SK-N-SH treated with all-trans-retinoic acid at 6 μM for 48 hours (cell line): ENCODE data around the gene ADH1C.

ENCODE experiments used
- ARNTL ChIP-seq: fragments of 450-650 bp; formaldehyde crosslinking; IDR thresholded peaks from 2 replicates; pipeline ENCODE4 v1.5.0; 2020; ENCODE audit warnings: low read depth, mild to moderate bottlenecking, moderate library complexity, borderline replicate concordance
- OSR1 ChIP-seq: fragments of 250-450 bp; sonication (Bioruptor Pico); IDR thresholded peaks from 2 replicates; pipeline ENCODE4 v1.8.0; 2022; ENCODE audit warnings: moderate library complexity, mild to moderate bottlenecking, inconsistent platforms
- PPARA ChIP-seq: fragments of 250-450 bp; sonication (Bioruptor Pico); IDR thresholded peaks from 2 replicates; pipeline ENCODE4 v1.5.0; 2020; ENCODE audit warnings: mild to moderate bottlenecking, borderline replicate concordance
- TCF4 ChIP-seq: fragments of 250-450 bp; sonication (Bioruptor Pico); IDR thresholded peaks from 2 replicates; pipeline ENCODE4 v1.8.0; 2021; ENCODE audit warnings: mild to moderate bottlenecking, moderate library complexity, borderline replicate concordance
- ZNF565 ChIP-seq: fragments of 450-650 bp; formaldehyde crosslinking; conservative IDR thresholded peaks from 2 replicates; pipeline ENCODE4 v1.5.0; 2020; ENCODE audit warnings: low read depth, mild to moderate bottlenecking, moderate library complexity

DNA sequence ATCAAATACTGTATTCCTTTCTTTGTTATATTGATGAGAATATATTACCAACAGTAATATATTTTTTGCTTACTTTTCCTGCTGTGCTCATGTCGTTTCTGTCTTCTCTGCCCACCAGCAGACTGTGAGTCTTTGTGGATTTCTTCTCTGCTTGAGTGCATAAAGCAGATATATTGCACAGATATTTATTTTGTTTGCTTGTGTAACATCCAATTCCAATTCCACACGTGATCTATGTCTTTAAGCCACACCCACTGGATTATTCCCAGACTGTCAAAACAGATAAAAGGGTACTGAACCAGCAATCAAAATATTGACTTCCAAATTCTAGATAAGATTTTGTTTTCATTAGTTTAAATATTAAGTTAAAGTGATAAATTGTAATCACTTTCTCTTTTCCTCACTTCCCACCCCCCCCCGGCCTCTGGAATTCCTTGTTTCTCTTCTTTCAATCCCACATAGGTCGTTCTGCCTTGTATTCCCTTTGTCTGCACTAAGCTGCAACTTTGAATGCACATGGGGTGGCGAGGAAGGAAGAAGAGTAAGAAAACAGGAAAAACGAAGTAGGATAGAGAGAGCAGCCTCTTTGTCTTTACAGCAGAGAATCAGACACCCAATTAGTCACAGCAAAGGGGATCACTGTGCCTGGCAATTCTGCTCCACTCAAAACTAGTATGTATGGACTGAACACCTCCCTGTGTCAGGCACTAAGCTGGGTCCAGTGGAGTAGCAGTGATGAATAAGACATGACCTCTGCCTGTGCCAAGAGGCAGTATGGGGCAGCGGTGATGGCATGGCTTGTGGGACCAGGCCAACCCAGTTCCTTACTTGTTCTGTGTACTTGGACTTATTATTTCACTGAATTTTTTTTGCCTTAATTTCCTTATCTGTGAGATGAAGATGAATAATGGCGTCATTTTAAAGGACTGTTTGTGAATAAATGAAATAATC lies 31.0 kb downstream of the ADH1C start, which contains the start of gene ADH1B:
- TF ChIP-seq OSR1 (CRISPR knock-in tag) (no peak), PPARA (CRISPR knock-in tag) (no peak), ARNTL (CRISPR knock-in tag) (no peak), ZNF565 (no peak), TCF4 (CRISPR knock-in tag) (no peak)
